H1 (cell line): ENCODE data around the gene LARP4B.

Experiments
- BCL11A ChIP-seq, 2 experiments: IDR thresholded peaks; one replicate each; pipeline ENCODE4 v1.6.1; 2011; ENCODE audit warnings: low read depth in 2 of 2, low read length in 2 of 2, mild to moderate bottlenecking in 2 of 2
- EGR1 ChIP-seq: IDR thresholded peaks from 2 replicates; pipeline ENCODE4 v1.6.1; 2011; ENCODE audit warnings: low read depth, low read length, borderline replicate concordance
- EP300 ChIP-seq, 2 experiments: IDR thresholded peaks; 1 replicate in 1 of 2; 2 replicates in 1 of 2; pipeline ENCODE4 v1.6.1; 2011 to 2012; ENCODE audit warnings: low read depth in 2 of 2, low read length in 2 of 2, mild to moderate bottlenecking in 2 of 2, borderline replicate concordance in 1 of 2, inconsistent platforms in 1 of 2, moderate library complexity in 1 of 2
- EZH2 ChIP-seq: fragments of 200-600 bp; sonication (generic); IDR thresholded peaks from 2 replicates; pipeline ENCODE4 v1.7.1; 2012; ENCODE audit warnings: low read depth, mild to moderate bottlenecking, moderate library complexity, low read length, inconsistent platforms; ENCODE audit not compliant: severe bottlenecking
- FOSL1 ChIP-seq: IDR thresholded peaks from 2 replicates; pipeline ENCODE4 v1.6.1; 2011; ENCODE audit warnings: mild to moderate bottlenecking, low read depth, low read length, moderate library complexity; ENCODE audit not compliant: insufficient read depth
- JUND ChIP-seq: IDR thresholded peaks from 2 replicates; pipeline ENCODE4 v1.6.1; 2011; ENCODE audit warnings: mild to moderate bottlenecking, improper control_type of control experiment, low read length
- POLR2A ChIP-seq, 2 experiments: IDR thresholded peaks; 1 replicate in 1 of 2; 2 replicates in 1 of 2; pipeline ENCODE4 v1.6.1; 2011; ENCODE audit warnings: low read depth in 2 of 2, low read length in 2 of 2, mild to moderate bottlenecking in 2 of 2; ENCODE audit errors: control extremely low read depth in 1 of 2
- POLR2AphosphoS5 ChIP-seq: IDR thresholded peaks from 2 replicates; pipeline ENCODE4 v1.6.1; 2011; ENCODE audit warnings: low read depth, low read length
- SIN3A ChIP-seq, 2 experiments: IDR thresholded peaks in 1 of 2; conservative IDR thresholded peaks in 1 of 2; 2 replicates each; pipeline ENCODE4 v1.6.1; 2011 to 2012; ENCODE audit warnings: low read length in 2 of 2, improper control_type of control experiment in 1 of 2, low read depth in 1 of 2, mild to moderate bottlenecking in 1 of 2
- SP1 ChIP-seq: IDR thresholded peaks from 2 replicates; pipeline ENCODE4 v1.6.1; 2011; ENCODE audit warnings: low read depth, low read length
- TAF1 ChIP-seq: IDR thresholded peaks from 2 replicates; pipeline ENCODE4 v1.6.1; 2011; ENCODE audit warnings: mild to moderate bottlenecking, low read depth, low read length
- ZNF274 ChIP-seq: IDR thresholded peaks from 2 replicates; pipeline ENCODE4 v1.7.0; 2012; ENCODE audit warnings: low read length, borderline replicate concordance; ENCODE audit errors: extremely low read depth
- TF ChIP-seq, protein P1 (sequence below), 3 experiments: IDR thresholded peaks; 1 replicate in 2 of 3; 2 replicates in 1 of 3; pipeline versions ENCODE4 v1.5.1 to v1.6.1; 2011; ENCODE audit warnings: low read length in 3 of 3, mild to moderate bottlenecking in 3 of 3, inconsistent platforms in 2 of 3, low read depth in 1 of 3, moderate library complexity in 1 of 3; ENCODE audit not compliant: insufficient read depth in 1 of 3; ENCODE audit errors: control extremely low read depth in 1 of 3

DNA sequence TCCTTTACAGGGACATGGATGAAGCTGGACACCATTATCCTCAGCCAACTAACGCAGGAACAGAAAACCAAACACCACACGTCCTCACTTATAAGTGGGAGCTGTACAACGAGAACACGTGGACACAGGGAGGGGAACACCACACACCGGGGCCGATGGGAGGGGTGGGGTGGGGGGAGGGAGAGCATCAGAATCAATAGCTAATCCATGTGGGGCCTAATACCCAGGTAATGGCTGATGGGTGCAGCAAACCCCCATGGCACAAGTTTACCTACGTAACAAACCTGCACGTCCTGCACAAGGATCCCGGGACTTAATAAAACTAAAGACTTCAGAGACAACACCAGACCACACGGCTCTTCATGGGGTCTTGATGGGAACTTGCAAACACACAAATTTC, 159.9 kb downstream of the LARP4B start:
- TF ChIP-seq FOSL1 (no peak), POLR2AphosphoS5 (no peak), TAF1 (no peak), SIN3A (conservative IDR thresholded peaks at IDR 0.05 in 1 of 2, IDR thresholded peaks at IDR 0.05 in 1 of 2; ENCODE audit: low read depth in 1 of 2, low read length in 2 of 2) (no peak), EGR1 (no peak), SP1 (no peak), EP300 (IDR thresholded peaks at IDR 0.05; ENCODE audit: borderline replicate concordance in 1 of 2, low read depth in 2 of 2, low read length in 2 of 2) (no peak), POLR2A (IDR thresholded peaks at IDR 0.05; ENCODE audit: control extremely low read depth in 1 of 2, low read depth in 2 of 2, low read length in 2 of 2) (no peak), BCL11A (IDR thresholded peaks at IDR 0.05; ENCODE audit: low read depth in 2 of 2, low read length in 2 of 2) (no peak), ZNF274 (no peak), EZH2 (no peak), JUND (no peak)
- TF ChIP-seq, protein P1, sequence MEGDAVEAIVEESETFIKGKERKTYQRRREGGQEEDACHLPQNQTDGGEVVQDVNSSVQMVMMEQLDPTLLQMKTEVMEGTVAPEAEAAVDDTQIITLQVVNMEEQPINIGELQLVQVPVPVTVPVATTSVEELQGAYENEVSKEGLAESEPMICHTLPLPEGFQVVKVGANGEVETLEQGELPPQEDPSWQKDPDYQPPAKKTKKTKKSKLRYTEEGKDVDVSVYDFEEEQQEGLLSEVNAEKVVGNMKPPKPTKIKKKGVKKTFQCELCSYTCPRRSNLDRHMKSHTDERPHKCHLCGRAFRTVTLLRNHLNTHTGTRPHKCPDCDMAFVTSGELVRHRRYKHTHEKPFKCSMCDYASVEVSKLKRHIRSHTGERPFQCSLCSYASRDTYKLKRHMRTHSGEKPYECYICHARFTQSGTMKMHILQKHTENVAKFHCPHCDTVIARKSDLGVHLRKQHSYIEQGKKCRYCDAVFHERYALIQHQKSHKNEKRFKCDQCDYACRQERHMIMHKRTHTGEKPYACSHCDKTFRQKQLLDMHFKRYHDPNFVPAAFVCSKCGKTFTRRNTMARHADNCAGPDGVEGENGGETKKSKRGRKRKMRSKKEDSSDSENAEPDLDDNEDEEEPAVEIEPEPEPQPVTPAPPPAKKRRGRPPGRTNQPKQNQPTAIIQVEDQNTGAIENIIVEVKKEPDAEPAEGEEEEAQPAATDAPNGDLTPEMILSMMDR (IDR thresholded peaks at IDR 0.05; ENCODE audit: control extremely low read depth in 1 of 3, insufficient read depth in 1 of 3, low read depth in 1 of 3, low read length in 3 of 3), result no peak
